K562 (cell line): Measurements from ENCODE around the gene ATP5ME.

Source experiments
- ASH1L ChIP-seq: fragments of 450-650 bp; IDR thresholded peaks from 2 replicates; pipeline ENCODE4 v1.6.1; 2018; ENCODE audit warnings: borderline replicate concordance, mild to moderate bottlenecking, low read depth; ENCODE audit not compliant: partially characterized antibody
- CC2D1A ChIP-seq: fragments of 450-650 bp; IDR thresholded peaks from 2 replicates; pipeline ENCODE4 v1.6.1; 2017; ENCODE audit warnings: mild to moderate bottlenecking
- CREBBP ChIP-seq: IDR thresholded peaks from one replicate; pipeline ENCODE4 v1.6.1; 2012; ENCODE audit warnings: low read depth, mild to moderate bottlenecking, control low read depth, inconsistent platforms, low read length
- EP300 ChIP-seq: IDR thresholded peaks from 2 replicates; pipeline ENCODE4 v1.6.1; 2012; ENCODE audit warnings: low read length, improper control_type of control experiment
- EZH2 ChIP-seq: IDR thresholded peaks from 2 replicates; pipeline ENCODE4 v1.6.1; 2012; ENCODE audit warnings: low read depth, mild to moderate bottlenecking, inconsistent platforms, low read length, borderline replicate concordance
- MAFK ChIP-seq: IDR thresholded peaks from 2 replicates; pipeline ENCODE4 v1.6.1; 2011; ENCODE audit warnings: low read length, improper control_type of control experiment
- NFE2L1 ChIP-seq: fragments of 450-650 bp; IDR thresholded peaks from 2 replicates; pipeline ENCODE4 v1.6.1; 2016; ENCODE audit warnings: missing genetic modification characterization, low read depth, mild to moderate bottlenecking, missing compliant biosample characterization, moderate library complexity, borderline replicate concordance
- SP1 ChIP-seq: sonication (generic); formaldehyde crosslinking; IDR thresholded peaks from 2 replicates; pipeline ENCODE4 v1.8.1; 2022; ENCODE audit warnings: mild to moderate bottlenecking, missing genetic modification reagents
- ZBTB7A ChIP-seq: IDR thresholded peaks from 2 replicates; pipeline ENCODE4 v1.6.1; 2011; ENCODE audit warnings: low read depth, mild to moderate bottlenecking, low read length, moderate library complexity, borderline replicate concordance; ENCODE audit not compliant: control insufficient read depth
- ZNF133 ChIP-seq: fragments of 250-450 bp; sonication (Bioruptor Pico); IDR thresholded peaks from 2 replicates; pipeline ENCODE4 v1.4.0; 2020; ENCODE audit warnings: mild to moderate bottlenecking
- ZNF232 ChIP-seq: sonication (generic); formaldehyde crosslinking; IDR thresholded peaks from 2 replicates; pipeline ENCODE4 v1.8.0; 2022; ENCODE audit warnings: mild to moderate bottlenecking, missing genetic modification reagents
- TF ChIP-seq, protein P1 (sequence below): fragments of 150-350 bp; IDR thresholded peaks from 2 replicates; pipeline ENCODE4 v1.6.1; 2014; ENCODE audit warnings: low read depth, mild to moderate bottlenecking, low read length, borderline replicate concordance
- TF ChIP-seq, protein P2 (sequence below), 3 experiments: IDR thresholded peaks in 2 of 3; conservative IDR thresholded peaks in 1 of 3; 2 replicates each; pipeline ENCODE4 v1.5.1; 2011 to 2012; ENCODE audit warnings: low read length in 3 of 3, mild to moderate bottlenecking in 3 of 3, control low read depth in 2 of 3, improper control_type of control experiment in 1 of 3, inconsistent platforms in 1 of 3, low read depth in 1 of 3, mixed read lengths in 1 of 3, moderate library complexity in 1 of 3; ENCODE audit not compliant: insufficient read depth in 2 of 3

DNA sequence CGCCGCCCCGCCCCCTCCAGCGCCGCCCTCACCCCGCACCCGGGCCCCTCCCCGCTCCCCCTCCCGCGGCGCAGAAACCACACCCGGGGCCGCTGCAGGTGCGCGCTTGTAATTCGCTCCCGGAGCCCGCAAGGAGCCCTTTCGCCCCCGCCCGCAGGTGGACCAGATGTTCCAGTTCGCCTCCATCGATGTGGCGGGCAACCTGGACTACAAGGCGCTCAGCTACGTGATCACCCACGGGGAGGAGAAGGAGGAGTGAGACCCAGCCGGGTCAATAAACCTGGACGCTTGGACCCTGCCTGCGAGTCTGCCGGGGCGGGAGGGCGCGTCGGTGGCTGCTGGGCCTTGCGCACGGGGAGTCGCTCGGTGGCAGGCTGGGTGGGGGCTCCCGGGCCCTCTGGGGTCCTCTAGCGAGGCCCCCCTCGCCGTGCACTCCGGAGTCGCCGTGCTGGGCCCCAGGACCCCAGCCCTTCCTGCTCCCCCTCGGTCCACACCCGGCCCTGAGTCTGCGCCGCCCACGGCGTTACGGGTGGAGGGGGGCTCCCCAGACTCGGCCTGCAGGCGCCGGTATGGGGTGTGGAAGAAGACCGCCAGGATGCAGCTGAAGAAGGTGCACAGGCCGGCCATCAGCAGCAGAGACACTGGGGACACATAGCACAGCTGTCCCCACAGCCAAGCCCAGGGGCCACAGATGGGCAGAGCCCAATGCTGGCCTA lies 7.8 kb upstream of the ATP5ME start:
- TF ChIP-seq CC2D1A (no peak), ZNF232 (no peak), NFE2L1 (tag) (no peak), ZBTB7A (no peak; the same call in 1 of the 2 replicates), CREBBP (no peak), ZNF133 (no peak), SP1 (no peak; the same call in 1 of the 2 replicates), EZH2 (no peak), MAFK (no peak), ASH1L (no peak), EP300 (no peak)
- TF ChIP-seq, protein P1, sequence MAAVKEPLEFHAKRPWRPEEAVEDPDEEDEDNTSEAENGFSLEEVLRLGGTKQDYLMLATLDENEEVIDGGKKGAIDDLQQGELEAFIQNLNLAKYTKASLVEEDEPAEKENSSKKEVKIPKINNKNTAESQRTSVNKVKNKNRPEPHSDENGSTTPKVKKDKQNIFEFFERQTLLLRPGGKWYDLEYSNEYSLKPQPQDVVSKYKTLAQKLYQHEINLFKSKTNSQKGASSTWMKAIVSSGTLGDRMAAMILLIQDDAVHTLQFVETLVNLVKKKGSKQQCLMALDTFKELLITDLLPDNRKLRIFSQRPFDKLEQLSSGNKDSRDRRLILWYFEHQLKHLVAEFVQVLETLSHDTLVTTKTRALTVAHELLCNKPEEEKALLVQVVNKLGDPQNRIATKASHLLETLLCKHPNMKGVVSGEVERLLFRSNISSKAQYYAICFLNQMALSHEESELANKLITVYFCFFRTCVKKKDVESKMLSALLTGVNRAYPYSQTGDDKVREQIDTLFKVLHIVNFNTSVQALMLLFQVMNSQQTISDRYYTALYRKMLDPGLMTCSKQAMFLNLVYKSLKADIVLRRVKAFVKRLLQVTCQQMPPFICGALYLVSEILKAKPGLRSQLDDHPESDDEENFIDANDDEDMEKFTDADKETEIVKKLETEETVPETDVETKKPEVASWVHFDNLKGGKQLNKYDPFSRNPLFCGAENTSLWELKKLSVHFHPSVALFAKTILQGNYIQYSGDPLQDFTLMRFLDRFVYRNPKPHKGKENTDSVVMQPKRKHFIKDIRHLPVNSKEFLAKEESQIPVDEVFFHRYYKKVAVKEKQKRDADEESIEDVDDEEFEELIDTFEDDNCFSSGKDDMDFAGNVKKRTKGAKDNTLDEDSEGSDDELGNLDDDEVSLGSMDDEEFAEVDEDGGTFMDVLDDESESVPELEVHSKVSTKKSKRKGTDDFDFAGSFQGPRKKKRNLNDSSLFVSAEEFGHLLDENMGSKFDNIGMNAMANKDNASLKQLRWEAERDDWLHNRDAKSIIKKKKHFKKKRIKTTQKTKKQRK, result no peak
- TF ChIP-seq, protein P2, sequence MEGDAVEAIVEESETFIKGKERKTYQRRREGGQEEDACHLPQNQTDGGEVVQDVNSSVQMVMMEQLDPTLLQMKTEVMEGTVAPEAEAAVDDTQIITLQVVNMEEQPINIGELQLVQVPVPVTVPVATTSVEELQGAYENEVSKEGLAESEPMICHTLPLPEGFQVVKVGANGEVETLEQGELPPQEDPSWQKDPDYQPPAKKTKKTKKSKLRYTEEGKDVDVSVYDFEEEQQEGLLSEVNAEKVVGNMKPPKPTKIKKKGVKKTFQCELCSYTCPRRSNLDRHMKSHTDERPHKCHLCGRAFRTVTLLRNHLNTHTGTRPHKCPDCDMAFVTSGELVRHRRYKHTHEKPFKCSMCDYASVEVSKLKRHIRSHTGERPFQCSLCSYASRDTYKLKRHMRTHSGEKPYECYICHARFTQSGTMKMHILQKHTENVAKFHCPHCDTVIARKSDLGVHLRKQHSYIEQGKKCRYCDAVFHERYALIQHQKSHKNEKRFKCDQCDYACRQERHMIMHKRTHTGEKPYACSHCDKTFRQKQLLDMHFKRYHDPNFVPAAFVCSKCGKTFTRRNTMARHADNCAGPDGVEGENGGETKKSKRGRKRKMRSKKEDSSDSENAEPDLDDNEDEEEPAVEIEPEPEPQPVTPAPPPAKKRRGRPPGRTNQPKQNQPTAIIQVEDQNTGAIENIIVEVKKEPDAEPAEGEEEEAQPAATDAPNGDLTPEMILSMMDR (IDR thresholded peaks at IDR 0.05 in 2 of 3, conservative IDR thresholded peaks at IDR 0.05 in 1 of 3; ENCODE audit: insufficient read depth in 2 of 3, low read depth in 1 of 3, low read length in 3 of 3), result no peak
